OCI-LY1 (cell line): Measurements from ENCODE around the gene TMEM47.

ENCODE experiments used
- EZH2 ChIP-seq: fragments of 200-600 bp; sonication (generic), shearing (Covaris generic); IDR thresholded peaks from 2 replicates; pipeline ENCODE4 v1.8.0; 2017; ENCODE audit warnings: borderline replicate concordance, mixed run types, mild to moderate bottlenecking, antibody characterized with exemption, low read length, moderate library complexity, mixed read lengths
- TF ChIP-seq, protein P1 (sequence below): fragments of 200-600 bp; sonication (generic), shearing (Covaris generic); IDR thresholded peaks from 2 replicates; pipeline ENCODE4 v1.5.1; 2017; ENCODE audit warnings: mild to moderate bottlenecking, antibody characterized with exemption, low read length, moderate library complexity, mixed read lengths

DNA sequence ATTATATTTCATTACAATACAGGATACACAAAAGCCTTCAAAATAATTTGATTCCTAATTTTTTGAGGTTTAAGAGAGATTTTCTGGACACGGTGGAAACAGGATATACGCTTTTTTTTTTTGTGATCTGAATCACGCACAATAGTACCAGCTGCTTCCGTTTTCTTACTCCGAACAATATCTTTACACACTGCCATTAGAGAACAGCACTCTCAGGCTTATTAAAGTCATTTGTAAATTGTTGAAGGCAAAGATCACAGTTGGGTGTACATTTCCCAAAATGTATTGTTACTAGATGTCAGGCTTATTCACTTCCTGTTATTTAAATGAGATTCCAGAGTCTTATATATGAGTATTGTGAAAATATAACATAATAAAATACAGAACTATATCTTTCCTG, 71.5 kb downstream of the TMEM47 start:
- TF ChIP-seq, protein P1, sequence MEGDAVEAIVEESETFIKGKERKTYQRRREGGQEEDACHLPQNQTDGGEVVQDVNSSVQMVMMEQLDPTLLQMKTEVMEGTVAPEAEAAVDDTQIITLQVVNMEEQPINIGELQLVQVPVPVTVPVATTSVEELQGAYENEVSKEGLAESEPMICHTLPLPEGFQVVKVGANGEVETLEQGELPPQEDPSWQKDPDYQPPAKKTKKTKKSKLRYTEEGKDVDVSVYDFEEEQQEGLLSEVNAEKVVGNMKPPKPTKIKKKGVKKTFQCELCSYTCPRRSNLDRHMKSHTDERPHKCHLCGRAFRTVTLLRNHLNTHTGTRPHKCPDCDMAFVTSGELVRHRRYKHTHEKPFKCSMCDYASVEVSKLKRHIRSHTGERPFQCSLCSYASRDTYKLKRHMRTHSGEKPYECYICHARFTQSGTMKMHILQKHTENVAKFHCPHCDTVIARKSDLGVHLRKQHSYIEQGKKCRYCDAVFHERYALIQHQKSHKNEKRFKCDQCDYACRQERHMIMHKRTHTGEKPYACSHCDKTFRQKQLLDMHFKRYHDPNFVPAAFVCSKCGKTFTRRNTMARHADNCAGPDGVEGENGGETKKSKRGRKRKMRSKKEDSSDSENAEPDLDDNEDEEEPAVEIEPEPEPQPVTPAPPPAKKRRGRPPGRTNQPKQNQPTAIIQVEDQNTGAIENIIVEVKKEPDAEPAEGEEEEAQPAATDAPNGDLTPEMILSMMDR, result no peak
- TF ChIP-seq EZH2, result no peak
